Tibial artery (tissue), 4 donors: ENCODE data around the gene SGCB.
"Not testable (repeated sequence)": the region's sequence is repeated elsewhere in the genome, so short reads cannot be mapped to it uniquely, and the experiment has no call there.

Source experiments
- DNase-seq, 2 donors: peaks; one replicate each; pipeline ENCODE4 v3.0.0-alpha.2; 2019
- H3K27ac ChIP-seq, 2 donors: fragments of 200-600 bp; sonication (generic) in 1 of 2; 1 replicate in 1 of 2; 2 replicates in 1 of 2; pipeline ENCODE4 v1.5.1; 2018 to 2019; ENCODE audit warnings: mild to moderate bottlenecking in 1 of 2
- H3K27me3 ChIP-seq, 2 donors: fragments of 200-600 bp; sonication (generic) in 1 of 2; one replicate each; pipeline versions ENCODE4 v1.5.1 to v1.6.0; 2016 to 2019
- H3K36me3 ChIP-seq, 3 donors: fragments of 200-600 bp; sonication (generic) in 2 of 3; one replicate each; pipeline ENCODE4 v1.5.1; 2016 to 2019; ENCODE audit warnings: mild to moderate bottlenecking in 2 of 3
- H3K4me1 ChIP-seq, 4 donors: fragments of 200-600 bp; sonication (generic) in 2 of 4; 1 replicate in 3 of 4; 2 replicates in 1 of 4; pipeline ENCODE4 v1.5.1; 2016 to 2019
- H3K4me3 ChIP-seq, 2 donors: fragments of 200-600 bp; sonication (generic) in 1 of 2; 1 replicate in 1 of 2; 2 replicates in 1 of 2; pipeline ENCODE4 v1.5.1; 2018 to 2019; ENCODE audit warnings: mild to moderate bottlenecking in 2 of 2
- H3K9me3 ChIP-seq, 3 donors: fragments of 200-600 bp; sonication (generic) in 1 of 3; one replicate each; pipeline ENCODE4 v1.5.1; 2016 to 2019
- CTCF ChIP-seq, 2 experiments: fragments of 200-600 bp in 1 of 2; fragments of 450-650 bp in 1 of 2; IDR thresholded peaks; one replicate each; pipeline ENCODE4 v1.5.1; 2017 to 2019; ENCODE audit warnings: antibody characterized with exemption in 2 of 2, mild to moderate bottlenecking in 1 of 2, moderate library complexity in 1 of 2
- intact Hi-C: fragments of 100-400 bp; cut with DNase I; formaldehyde crosslinking; loops from one replicate; pipeline ENCODE4 v1.15.0; 2023; ENCODE audit warnings: low total_unique reads

Gene SGCB

DNA sequence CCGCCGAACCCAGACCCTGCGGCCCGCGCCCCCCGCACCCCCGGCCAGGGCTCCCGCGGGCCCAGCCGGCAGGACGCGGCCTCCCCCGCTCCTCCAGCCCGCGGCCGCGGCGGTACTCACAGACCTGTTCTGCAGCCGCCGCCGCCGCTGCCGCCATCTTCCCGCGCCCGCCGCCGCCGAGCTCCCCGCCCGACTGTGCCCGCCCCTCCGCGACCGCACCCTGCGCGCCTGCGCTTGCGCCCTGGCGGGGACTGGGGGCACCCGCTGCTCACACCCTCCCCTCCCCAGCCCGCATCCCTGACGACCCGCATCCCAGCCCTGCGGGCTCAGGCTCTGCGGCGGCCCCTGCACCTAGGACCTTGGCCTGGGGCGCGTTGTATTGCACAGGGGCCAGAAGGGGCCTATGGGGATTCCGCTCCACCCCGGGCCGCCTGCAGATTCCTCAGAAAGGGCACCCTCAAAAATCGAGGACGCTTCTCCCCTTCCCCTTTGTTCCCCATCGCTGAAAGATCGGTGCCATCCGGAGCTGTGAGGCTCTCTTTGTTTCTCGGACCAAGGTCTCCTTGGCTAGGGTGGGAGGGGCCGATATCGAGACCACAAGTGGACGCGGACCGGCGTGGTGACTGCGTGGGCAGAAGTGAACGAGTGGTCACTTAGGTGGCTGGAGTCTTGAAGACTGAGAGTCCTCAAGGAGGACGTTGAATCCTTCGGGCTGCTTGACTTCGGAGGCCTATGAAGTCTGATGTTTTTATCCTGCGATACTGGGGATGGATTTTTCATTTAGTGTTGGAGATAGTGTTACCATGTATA, at the start of gene SGCB:
TSS of gene SGCB (minus strand) at position 197 of the 810 bp plus-strand sequence. CDS start at position 157, 40 bp downstream.
- Histone ChIP-seq H3K27ac (peak within 1 kb of the TSS; percentile 81 to 84), H3K27me3 (peaks cover 0 to 4% of the 10 kb centered on the region in 2 donors), H3K4me1 (peaks cover 0 to 32% (median 20%) of the 10 kb centered on the region in 4 donors), H3K36me3 (no peaks in the 10 kb centered on the region), H3K9me3 (no peaks in the 10 kb centered on the region), H3K4me3 (peak within 1 kb of the TSS; percentile 70 to 82)
- DNase-seq: peak; percentile 49 to 78
- intact Hi-C loops: no loop called here
- TF ChIP-seq CTCF (IDR thresholded peaks at IDR 0.05): no peak

GRCh38 chr4:52086425-52086824, 48.3 kb upstream of the SGCB start:
- intact Hi-C loops, H3K9me3 ChIP-seq, H3K27me3 ChIP-seq, H3K4me3 ChIP-seq, H3K36me3 ChIP-seq, DNase-seq, H3K27ac ChIP-seq, H3K4me1 ChIP-seq: not testable (repeated sequence)

- no peak for TF ChIP-seq CTCF (IDR thresholded peaks at IDR 0.05)
- Histone ChIP-seq H3K4me3 (no peak overlapping the region), H3K4me1 (no peaks in the 10 kb centered on the region), H3K27me3 (no peaks in the 10 kb centered on the region), H3K9me3 (no peaks in the 10 kb centered on the region), H3K36me3 (no peaks in the 10 kb centered on the region), H3K27ac (no peak overlapping the region)
- no peak for DNase-seq
- intact Hi-C loops: no loop called here
Observed at GRCh38 chr4:52081216-52081615, 43.1 kb upstream of the SGCB start.

DNA sequence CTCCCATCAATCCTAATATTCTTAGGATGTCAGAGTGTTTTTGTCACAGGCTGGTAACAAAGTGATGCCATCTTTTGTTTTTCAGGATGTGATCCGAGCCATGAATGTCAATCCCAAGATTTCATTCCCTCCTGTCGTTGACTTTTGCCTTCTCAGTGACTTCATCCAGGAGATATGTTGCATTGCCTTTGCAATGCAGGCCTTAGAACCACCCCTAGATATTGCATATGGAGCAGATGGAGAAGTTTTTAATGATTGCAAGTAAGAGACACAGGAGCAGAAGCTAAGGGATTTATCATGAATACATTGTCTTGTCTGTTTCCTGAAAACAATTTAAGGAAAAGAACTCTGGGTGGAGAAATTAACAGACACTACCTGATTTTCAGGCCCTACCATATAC, 41.6 kb upstream of the SGCB start:
- DNase-seq: no peak
- TF ChIP-seq CTCF (IDR thresholded peaks at IDR 0.05): no peak
- H3K4me3 ChIP-seq: no peak overlapping the region
- no peaks in the 10 kb centered on the region for H3K4me1 ChIP-seq
- intact Hi-C loops: no loop called here
- H3K9me3 ChIP-seq: no peaks in the 10 kb centered on the region
- H3K36me3 ChIP-seq: no peaks in the 10 kb centered on the region
- no peak overlapping the region for H3K27ac ChIP-seq
- H3K27me3 ChIP-seq: no peaks in the 10 kb centered on the region

- intact Hi-C loops: no loop called here
- Histone ChIP-seq H3K36me3 (no peaks in the 10 kb centered on the region), H3K27ac (no peak overlapping the region), H3K27me3 (no peaks in the 10 kb centered on the region), H3K9me3 (no peaks in the 10 kb centered on the region), H3K4me1 (no peaks in the 10 kb centered on the region), H3K4me3 (no peak overlapping the region)
- TF ChIP-seq CTCF (IDR thresholded peaks at IDR 0.05): no peak
- no peak for DNase-seq
Observed at GRCh38 chr4:52076731-52077130, 38.6 kb upstream of the SGCB start.

- Histone ChIP-seq H3K4me1 (no peaks in the 10 kb centered on the region), H3K27ac (no peak overlapping the region), H3K36me3 (no peaks in the 10 kb centered on the region), H3K4me3 (no peak overlapping the region), H3K9me3 (no peaks in the 10 kb centered on the region), H3K27me3 (no peaks in the 10 kb centered on the region)
- intact Hi-C loops: no loop called here
- no peak for TF ChIP-seq CTCF (IDR thresholded peaks at IDR 0.05)
- DNase-seq: no peak
Observed at GRCh38 chr4:52071791-52072546, 33.9 kb upstream of the SGCB start.
